ENCODE results near the gene EYS. TPM values are rescaled to one million over a fixed set of nuclear protein-coding genes. Genes with fewer than 3 reads are reported as not detected.

EYS gene
- total and polyA plus RNA-seq, 9 of the 15 experiments (the other 6 are each of a cell fraction or from before 2014, with no cell fraction given), result 0.03 to 0.36 (median 0.10) TPM; not detected in 2

GRCh38 chr6:63792736-63793464 lies 1914.1 kb downstream of the EYS start:
- no peaks in the 10 kb centered on the region for H3K4me1 ChIP-seq (replicated peaks in 1 of 2; ENCODE audit: control insufficient read depth in 2 of 2, insufficient read depth in 2 of 2, low read length in 2 of 2)
- no peaks in the 10 kb centered on the region for H3K79me2 ChIP-seq (ENCODE audit: control insufficient read depth, insufficient read depth, low read length)
- POLR2A ChIA-PET, result no interaction called here
- ATAC-seq (no peak), FAIRE-seq (no peak), DNase-seq (ENCODE audit: extremely low read depth in 1 of 4, low spot score in 3 of 4) (no peak)
- TF ChIP-seq MXD1 (CRISPR knock-in tag; IDR thresholded peaks at IDR 0.05; ENCODE audit: borderline replicate concordance, poor library complexity, severe bottlenecking), result no peak
- TF ChIP-seq ZNF384 (IDR thresholded peaks at IDR 0.05; ENCODE audit: low read depth, low read length), result no peak
- no peak for TF ChIP-seq SAFB (IDR thresholded peaks at IDR 0.05; ENCODE audit: borderline replicate concordance, low read depth, low read length)
- no peak for TF ChIP-seq ILF3 (IDR thresholded peaks at IDR 0.05; ENCODE audit: borderline replicate concordance)
- no peak for TF ChIP-seq E2F5 (CRISPR knock-in tag; IDR thresholded peaks at IDR 0.05)
- TF ChIP-seq DMBX1 (CRISPR knock-in tag; IDR thresholded peaks at IDR 0.05; ENCODE audit: borderline replicate concordance), result no peak
- no peak for TF ChIP-seq DIDO1 (tag; IDR thresholded peaks at IDR 0.05; ENCODE audit: low read depth)
- no peak for TF ChIP-seq NFIC (IDR thresholded peaks at IDR 0.05)
- no peak for TF ChIP-seq RERE (CRISPR knock-in tag; IDR thresholded peaks at IDR 0.05; ENCODE audit: borderline replicate concordance)
- TF ChIP-seq JUNB (CRISPR knock-in tag; conservative IDR thresholded peaks at IDR 0.05), result no peak
- no peak for TF ChIP-seq THRAP3 (IDR thresholded peaks at IDR 0.05; ENCODE audit: borderline replicate concordance)
- no peak for TF ChIP-seq HINFP (tag; conservative IDR thresholded peaks at IDR 0.05; ENCODE audit: low read depth)
- TF ChIP-seq PHB (CRISPR knock-in tag; IDR thresholded peaks at IDR 0.05), result no peak
- TF ChIP-seq FOSL1 (tag; conservative IDR thresholded peaks at IDR 0.05), result no peak
- no peaks in the 10 kb centered on the region for H3K9me1 ChIP-seq (ENCODE audit: control insufficient read depth, insufficient read depth, low read length)
- H3K9me3 ChIP-seq (replicated peaks; ENCODE audit: control insufficient read depth, insufficient read depth, low read depth, low read length), result no peaks in the 10 kb centered on the region
- no peaks in the 10 kb centered on the region for H3K27me3 ChIP-seq (ENCODE audit: control insufficient read depth in 2 of 2, insufficient read depth in 2 of 2, low read length in 2 of 2)
- H3K4me3 ChIP-seq, result no peak overlapping the region
- H3K27ac ChIP-seq (ENCODE audit: extremely low read depth, low read depth, low read length), result no peak overlapping the region
- no peak overlapping the region for H3K4me2 ChIP-seq (ENCODE audit: insufficient read depth, low read length)
- intact Hi-C loops (cut with micrococcal nuclease) (no loop called here), in situ Hi-C loops (cut with MboI) (no loop called here)
- no peak overlapping the region for H2AFZ ChIP-seq (ENCODE audit: low read depth, low read length)
- no peaks in the 10 kb centered on the region for H4K20me1 ChIP-seq (replicated peaks; ENCODE audit: control insufficient read depth, insufficient read depth, low read length)
- H3K36me3 ChIP-seq (ENCODE audit: control insufficient read depth, insufficient read depth, low read length), result no peaks in the 10 kb centered on the region
- no TSS peak for BruUV-seq (replicated peaks)
- 0% methylated on average over 3 of the region's 3 CpGs for WGBS (ENCODE audit: insufficient coverage, low coverage, missing lambda C conversion rate)
- CTCF ChIA-PET (ENCODE audit: low intra/inter-chr PET ratio), result no interaction called here
- no peak overlapping the region for H3K9ac ChIP-seq (ENCODE audit: insufficient read depth in 1 of 2, low read depth in 2 of 2, low read length in 2 of 2)
